ENCODE data around the gene BABAM2. TPM values are rescaled to one million over a fixed set of nuclear protein-coding genes. Genes with fewer than 3 reads are reported as not detected.

The BABAM2 gene
- total and polyA plus RNA-seq, 2 experiments from 2014 or later: 17.8 to 21.5 TPM

DNA sequence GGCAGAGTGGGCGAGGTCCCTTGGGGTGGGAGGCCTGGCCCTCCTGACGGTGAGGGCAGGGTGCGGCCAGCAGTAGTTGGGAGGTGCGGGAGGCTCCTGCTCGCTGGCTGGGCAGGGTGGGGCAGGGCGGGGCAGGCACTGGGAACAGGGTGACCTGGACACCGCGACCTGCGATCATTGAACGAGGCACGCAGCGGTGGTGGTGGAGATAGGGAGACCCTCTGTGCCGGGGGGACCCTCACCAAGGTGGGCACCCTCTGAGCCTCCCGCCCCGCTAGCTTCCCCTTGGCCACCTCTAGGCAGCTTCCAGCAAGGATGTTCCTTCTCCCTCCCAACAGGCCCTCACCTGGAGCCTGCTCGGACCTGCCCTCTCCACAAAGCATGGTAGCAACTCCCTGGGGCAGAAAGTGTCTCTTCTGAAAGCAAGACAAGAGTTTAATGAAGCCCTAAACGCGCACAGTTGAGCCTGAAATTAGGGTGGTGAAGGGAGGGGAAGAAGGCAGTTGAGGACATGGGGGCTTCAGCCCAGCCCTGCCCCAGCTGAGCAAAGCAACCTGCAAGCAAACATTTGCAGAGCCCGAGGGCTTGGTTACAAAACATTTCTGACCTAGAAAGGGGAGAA is 486.8 kb downstream of the BABAM2 start (continued):
- TF ChIP-seq, protein P1, sequence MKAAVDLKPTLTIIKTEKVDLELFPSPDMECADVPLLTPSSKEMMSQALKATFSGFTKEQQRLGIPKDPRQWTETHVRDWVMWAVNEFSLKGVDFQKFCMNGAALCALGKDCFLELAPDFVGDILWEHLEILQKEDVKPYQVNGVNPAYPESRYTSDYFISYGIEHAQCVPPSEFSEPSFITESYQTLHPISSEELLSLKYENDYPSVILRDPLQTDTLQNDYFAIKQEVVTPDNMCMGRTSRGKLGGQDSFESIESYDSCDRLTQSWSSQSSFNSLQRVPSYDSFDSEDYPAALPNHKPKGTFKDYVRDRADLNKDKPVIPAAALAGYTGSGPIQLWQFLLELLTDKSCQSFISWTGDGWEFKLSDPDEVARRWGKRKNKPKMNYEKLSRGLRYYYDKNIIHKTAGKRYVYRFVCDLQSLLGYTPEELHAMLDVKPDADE (IDR thresholded peaks at IDR 0.05): no peak
- TF ChIP-seq CREB1 (CRISPR knock-in tag; IDR thresholded peaks at IDR 0.05; ENCODE audit: low read depth) (no peak), EZH2phosphoT487 (IDR thresholded peaks at IDR 0.05; ENCODE audit: unreplicated experiment) (no peak), STAT1 (IDR thresholded peaks at IDR 0.05; ENCODE audit: unreplicated experiment) (no peak), JUNB (IDR thresholded peaks at IDR 0.05; ENCODE audit: unreplicated experiment) (no peak)
- TF ChIP-seq, protein P2, sequence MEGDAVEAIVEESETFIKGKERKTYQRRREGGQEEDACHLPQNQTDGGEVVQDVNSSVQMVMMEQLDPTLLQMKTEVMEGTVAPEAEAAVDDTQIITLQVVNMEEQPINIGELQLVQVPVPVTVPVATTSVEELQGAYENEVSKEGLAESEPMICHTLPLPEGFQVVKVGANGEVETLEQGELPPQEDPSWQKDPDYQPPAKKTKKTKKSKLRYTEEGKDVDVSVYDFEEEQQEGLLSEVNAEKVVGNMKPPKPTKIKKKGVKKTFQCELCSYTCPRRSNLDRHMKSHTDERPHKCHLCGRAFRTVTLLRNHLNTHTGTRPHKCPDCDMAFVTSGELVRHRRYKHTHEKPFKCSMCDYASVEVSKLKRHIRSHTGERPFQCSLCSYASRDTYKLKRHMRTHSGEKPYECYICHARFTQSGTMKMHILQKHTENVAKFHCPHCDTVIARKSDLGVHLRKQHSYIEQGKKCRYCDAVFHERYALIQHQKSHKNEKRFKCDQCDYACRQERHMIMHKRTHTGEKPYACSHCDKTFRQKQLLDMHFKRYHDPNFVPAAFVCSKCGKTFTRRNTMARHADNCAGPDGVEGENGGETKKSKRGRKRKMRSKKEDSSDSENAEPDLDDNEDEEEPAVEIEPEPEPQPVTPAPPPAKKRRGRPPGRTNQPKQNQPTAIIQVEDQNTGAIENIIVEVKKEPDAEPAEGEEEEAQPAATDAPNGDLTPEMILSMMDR (conservative IDR thresholded peaks at IDR 0.05; ENCODE audit: low read depth in 2 of 2): no peak

DNA sequence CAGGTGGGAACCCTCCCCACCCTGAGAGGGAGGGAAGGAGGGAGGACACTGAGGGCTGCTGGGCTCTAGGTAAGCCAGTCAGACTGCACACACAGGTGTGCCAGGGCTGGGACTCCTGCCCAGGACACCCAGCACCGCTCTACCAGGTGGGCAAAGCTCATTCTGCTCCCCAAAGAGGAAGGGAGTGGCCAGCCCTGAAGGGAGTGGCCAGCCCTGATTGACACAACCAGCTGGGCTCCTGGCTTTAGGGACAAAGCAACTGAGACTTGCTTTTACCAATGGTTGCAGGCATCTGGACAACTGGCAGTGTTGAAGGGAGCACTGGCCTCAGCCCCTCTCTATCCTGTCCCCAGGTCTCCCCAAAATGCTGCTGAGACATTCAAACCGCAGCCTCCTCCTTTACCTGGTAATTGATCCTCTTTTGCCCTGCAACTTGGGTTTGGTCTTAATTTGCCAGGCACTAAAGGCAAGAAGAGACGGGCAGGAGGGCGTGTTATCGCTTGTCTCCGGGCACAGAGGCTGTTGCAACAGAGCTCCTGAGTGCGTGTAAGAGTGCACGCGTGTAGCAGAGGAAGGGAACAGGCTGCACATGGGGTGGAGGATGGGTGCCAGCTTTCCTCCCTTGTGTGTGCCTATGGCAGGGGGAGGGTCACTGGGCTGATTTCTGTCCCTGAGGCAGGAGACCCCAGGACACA is 487.6 kb downstream of the BABAM2 start:
- Mint-ChIP-seq H3K36me3 (ENCODE audit: low read depth) (no peaks in the 10 kb centered on the region), H3K27ac (no peak overlapping the region), H3K4me3 (no peak overlapping the region), H3K9me3 (no peaks in the 10 kb centered on the region), H3K4me1 (peaks cover 2% of the 10 kb centered on the region; the same call in 1 of the 3 replicates), H3K27me3 (ENCODE audit: insufficient read depth, low read depth, poor library complexity) (peaks cover 17% of the 10 kb centered on the region)
- DNase-seq (ENCODE audit: low spot score) (no peak), ATAC-seq (peak; percentile 71)
- Histone ChIP-seq H3K79me2 (replicated peaks; ENCODE audit: insufficient read depth) (no peaks in the 10 kb centered on the region), H3K9me2 (ENCODE audit: insufficient read depth) (no peaks in the 10 kb centered on the region), H2AFZ (peak overlapping the region; percentile 81), H3K27me3 (ENCODE audit: insufficient read depth) (0 out of 2 replicates have a peak, but pooled peaks cover 29% of the 10 kb centered on the region), H3F3A (replicated peaks; ENCODE audit: low read depth) (no peaks in the 10 kb centered on the region), H3K4me3 (no peak overlapping the region), H3K27ac (ENCODE audit: low read depth) (no peak overlapping the region), H4K20me1 (replicated peaks; ENCODE audit: insufficient read depth) (no peaks in the 10 kb centered on the region), H3K36me3 (ENCODE audit: insufficient read depth) (no peaks in the 10 kb centered on the region), H3K4me2 (no peak overlapping the region), H3K4me1 (ENCODE audit: insufficient read depth) (no peaks in the 10 kb centered on the region)
- TF ChIP-seq, protein P2 (conservative IDR thresholded peaks at IDR 0.05; ENCODE audit: low read depth in 2 of 2): no peak
- no peak for TF ChIP-seq STAT1 (IDR thresholded peaks at IDR 0.05; ENCODE audit: unreplicated experiment)
- TF ChIP-seq, protein P1 (IDR thresholded peaks at IDR 0.05): no peak
- no peak for TF ChIP-seq NANOG (IDR thresholded peaks at IDR 0.05; ENCODE audit: borderline replicate concordance)
- TF ChIP-seq POLR2AphosphoS5 (IDR thresholded peaks at IDR 0.05; ENCODE audit: low read depth): no peak
- no peak for TF ChIP-seq ZNF114 (CRISPR knock-in tag; IDR thresholded peaks at IDR 0.05)
- no peak for TF ChIP-seq ZNF331 (CRISPR knock-in tag; IDR thresholded peaks at IDR 0.05; ENCODE audit: low read depth)
- TF ChIP-seq EZH2phosphoT487 (IDR thresholded peaks at IDR 0.05; ENCODE audit: unreplicated experiment): no peak
- TF ChIP-seq, protein P3, sequence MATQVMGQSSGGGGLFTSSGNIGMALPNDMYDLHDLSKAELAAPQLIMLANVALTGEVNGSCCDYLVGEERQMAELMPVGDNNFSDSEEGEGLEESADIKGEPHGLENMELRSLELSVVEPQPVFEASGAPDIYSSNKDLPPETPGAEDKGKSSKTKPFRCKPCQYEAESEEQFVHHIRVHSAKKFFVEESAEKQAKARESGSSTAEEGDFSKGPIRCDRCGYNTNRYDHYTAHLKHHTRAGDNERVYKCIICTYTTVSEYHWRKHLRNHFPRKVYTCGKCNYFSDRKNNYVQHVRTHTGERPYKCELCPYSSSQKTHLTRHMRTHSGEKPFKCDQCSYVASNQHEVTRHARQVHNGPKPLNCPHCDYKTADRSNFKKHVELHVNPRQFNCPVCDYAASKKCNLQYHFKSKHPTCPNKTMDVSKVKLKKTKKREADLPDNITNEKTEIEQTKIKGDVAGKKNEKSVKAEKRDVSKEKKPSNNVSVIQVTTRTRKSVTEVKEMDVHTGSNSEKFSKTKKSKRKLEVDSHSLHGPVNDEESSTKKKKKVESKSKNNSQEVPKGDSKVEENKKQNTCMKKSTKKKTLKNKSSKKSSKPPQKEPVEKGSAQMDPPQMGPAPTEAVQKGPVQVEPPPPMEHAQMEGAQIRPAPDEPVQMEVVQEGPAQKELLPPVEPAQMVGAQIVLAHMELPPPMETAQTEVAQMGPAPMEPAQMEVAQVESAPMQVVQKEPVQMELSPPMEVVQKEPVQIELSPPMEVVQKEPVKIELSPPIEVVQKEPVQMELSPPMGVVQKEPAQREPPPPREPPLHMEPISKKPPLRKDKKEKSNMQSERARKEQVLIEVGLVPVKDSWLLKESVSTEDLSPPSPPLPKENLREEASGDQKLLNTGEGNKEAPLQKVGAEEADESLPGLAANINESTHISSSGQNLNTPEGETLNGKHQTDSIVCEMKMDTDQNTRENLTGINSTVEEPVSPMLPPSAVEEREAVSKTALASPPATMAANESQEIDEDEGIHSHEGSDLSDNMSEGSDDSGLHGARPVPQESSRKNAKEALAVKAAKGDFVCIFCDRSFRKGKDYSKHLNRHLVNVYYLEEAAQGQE (IDR thresholded peaks at IDR 0.05; ENCODE audit: unreplicated experiment): no peak
- TF ChIP-seq CREB1 (CRISPR knock-in tag; IDR thresholded peaks at IDR 0.05; ENCODE audit: low read depth): no peak
- no peak for TF ChIP-seq JUNB (IDR thresholded peaks at IDR 0.05; ENCODE audit: unreplicated experiment)
